SW480 (cell line): ENCODE data around the gene OLFML2A.
A peak's percentile ranks its signal among the peaks of the same experiment; 100 is the strongest.

ENCODE experiments used
- DNase-seq: peaks from one replicate; pipeline ENCODE4 v3.0.0-alpha.2; 2016; ENCODE audit warnings: low spot score

The OLFML2A gene

DNA sequence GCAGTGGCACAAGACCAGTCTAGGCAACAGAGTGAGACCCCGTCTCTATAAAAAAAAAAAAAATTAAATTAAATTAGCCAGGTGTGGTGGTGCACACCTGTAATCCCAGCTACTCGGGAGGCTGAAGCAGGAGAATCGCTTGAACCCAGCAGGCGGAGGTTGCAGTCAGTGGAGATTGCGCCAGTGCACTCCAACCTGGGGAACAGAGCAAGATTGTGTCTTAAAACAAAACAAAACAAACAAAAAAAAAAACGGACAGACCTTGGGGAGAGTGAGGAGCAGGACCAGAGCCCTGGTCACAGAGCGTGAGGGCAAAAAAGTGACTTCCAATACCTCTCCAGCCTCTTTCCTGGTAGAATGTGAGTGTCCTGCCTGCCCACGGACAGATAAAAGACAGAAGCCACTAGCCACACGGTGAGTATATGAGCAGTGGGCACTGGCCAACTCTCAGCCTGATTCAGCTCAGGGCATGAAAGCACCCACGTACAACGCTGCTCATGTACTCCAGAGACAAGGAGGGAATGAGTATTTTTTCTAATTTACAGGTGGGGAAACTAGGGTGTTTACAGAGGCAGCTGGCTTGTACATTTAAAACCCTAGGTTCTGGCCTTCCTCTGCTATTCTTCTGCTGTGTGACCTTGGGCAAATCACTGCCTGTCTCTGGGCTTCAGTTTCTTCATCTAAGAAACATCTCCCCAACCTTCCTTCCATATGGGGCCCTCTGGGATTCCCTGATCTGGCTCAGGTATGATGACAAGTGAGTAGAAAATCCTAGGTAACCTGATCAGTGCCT lies 1.8 kb downstream of the OLFML2A start:
- no peak for DNase-seq

DNA sequence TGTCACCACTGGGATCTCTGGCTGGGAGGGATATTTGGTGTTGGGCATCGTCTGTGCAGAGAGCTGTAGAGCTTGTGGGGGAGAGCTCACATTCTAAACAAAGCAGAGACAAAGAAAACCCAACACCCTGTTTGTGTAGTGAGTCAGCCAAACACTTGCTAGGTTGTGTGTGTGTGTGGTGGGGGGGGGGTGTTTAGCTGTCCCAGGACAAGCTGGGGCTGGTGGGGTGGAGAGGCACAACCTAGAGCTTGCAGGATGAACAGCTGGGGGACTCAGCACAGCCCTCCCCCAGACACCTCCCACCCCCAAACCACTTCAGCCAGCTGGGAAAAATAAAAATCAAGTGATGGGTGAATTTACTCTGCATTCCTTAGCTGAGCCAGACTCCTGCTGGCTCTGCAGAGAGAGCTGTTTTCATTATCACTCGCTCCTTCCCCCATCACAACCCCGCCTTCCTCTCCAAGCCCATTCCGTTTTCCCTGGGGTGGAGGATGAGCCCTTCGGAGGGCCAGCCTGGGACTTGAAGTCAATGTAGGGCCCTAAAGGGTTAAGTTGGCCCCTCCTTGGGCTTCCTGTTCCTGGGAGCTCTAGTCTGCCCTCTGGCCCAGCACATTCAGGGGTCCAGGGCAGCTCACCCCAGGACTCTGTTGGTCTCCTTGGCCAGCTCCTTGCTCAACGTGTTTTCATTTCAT lies 2.6 kb downstream of the OLFML2A start:
- peak; percentile 72 for DNase-seq

DNA sequence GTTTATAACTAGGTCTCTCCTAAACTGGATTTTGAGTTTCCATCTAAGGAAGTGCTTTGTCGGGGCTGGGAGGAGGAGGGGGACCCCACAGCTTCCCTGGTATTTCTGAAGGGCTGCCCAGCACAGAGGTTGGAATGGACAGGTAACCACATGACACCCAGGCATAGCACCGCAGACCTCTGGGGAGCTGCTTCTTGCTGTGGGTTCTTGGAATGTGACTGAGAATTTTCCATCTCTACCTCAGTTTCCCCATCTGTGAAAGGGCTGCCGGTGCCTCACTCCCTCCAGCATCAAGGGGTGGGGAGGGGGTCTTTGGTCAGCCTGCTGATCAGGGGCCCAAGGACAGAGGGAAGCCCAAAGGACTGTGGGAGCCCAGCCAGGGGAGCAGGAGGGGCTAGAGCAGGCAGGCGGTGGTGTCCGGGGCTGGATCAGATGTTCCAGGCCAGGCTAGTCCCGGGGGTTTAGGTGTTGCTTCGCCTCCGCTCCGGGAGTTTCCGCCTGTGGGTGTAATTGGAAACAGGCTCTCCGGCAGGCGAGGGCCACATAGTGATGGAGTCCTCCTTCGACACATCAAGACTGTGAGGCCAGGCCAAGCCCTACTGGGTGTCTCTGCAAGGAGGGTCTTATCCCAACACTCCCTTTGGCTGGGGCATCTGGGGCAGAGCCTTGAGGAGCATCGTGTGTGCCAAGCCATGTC lies 3.3 kb downstream of the OLFML2A start:
- no peak for DNase-seq

- no peak for DNase-seq
Observed at GRCh38 chr9:124780757-124781151, 3.8 kb downstream of the OLFML2A start.

GRCh38 chr9:124781967-124782660 lies 5.2 kb downstream of the OLFML2A start:
- no peak for DNase-seq

- DNase-seq: no peak
Observed at GRCh38 chr9:124782661-124783574, 6.0 kb downstream of the OLFML2A start.

DNA sequence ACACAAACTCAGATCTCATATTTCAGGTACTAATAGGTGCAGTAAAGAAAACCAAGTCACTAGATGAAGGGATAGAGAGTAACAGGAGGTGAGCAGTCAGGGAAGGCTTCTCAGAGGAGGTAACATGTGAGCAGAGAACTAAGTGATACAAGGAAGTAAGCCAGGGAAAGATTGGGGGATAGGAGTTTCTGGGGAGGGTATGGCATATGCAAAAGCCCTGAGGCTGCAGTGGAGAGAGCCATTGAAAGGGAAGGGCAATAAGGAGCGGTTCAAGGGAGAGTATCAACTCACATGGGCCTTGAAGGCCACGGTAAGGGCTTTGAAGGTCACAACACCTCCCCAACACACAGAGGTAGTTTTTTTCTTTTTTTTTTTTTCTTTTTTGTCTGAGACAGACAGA lies 6.9 kb downstream of the OLFML2A start:
- DNase-seq: no peak

DNA sequence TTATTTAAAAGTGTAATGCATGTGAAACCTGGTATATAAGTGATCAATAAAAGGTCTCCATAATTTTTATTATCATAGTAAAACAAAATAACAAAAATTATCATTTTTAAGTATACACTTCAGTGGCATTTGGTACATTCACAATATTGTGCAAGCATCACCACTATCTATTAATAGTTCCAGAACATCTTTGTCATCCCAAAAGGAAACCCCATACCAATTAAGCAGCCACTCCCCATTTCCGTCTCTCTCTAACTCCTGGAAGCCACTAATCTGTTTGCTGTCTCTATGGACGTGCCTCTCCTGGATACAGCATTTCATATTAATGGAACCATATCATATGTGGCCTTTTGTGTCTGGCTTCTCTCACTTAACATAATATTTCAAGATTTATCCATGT lies 7.6 kb downstream of the OLFML2A start:
- DNase-seq: no peak

- no peak for DNase-seq
Observed at GRCh38 chr9:124786881-124787573, 10.1 kb downstream of the OLFML2A start.

- no peak for DNase-seq
Observed at GRCh38 chr9:124788542-124789217, 11.7 kb downstream of the OLFML2A start.

GRCh38 chr9:124789531-124789930 lies 12.6 kb downstream of the OLFML2A start:
- no peak for DNase-seq

DNA sequence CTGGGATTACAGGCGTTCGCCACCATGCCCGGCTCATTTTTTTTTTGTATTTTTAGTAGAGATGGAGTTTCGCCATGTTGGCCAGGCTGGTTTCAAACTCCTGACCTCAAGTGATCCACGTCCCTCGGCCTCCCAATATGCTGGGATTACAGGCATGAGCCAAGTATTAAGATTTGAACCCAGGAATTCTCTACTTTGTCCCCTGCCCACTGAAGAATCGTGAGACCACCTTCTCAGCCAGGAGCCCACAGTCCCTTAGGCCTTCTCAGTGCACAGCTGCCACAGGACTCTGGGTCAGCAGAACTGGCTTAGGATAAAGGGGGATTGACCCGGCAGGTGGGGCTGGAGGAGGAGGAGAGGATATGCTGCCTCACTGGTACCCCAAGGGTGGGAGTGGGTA lies 13.4 kb downstream of the OLFML2A start:
- DNase-seq: no peak

- DNase-seq: no peak
Observed at GRCh38 chr9:124790801-124791505, 14.0 kb downstream of the OLFML2A start.

GRCh38 chr9:124792257-124793014 lies 15.5 kb downstream of the OLFML2A start:
- DNase-seq: no peak

- DNase-seq: no peak
Observed at GRCh38 chr9:124793015-124793541, 16.1 kb downstream of the OLFML2A start.

DNA sequence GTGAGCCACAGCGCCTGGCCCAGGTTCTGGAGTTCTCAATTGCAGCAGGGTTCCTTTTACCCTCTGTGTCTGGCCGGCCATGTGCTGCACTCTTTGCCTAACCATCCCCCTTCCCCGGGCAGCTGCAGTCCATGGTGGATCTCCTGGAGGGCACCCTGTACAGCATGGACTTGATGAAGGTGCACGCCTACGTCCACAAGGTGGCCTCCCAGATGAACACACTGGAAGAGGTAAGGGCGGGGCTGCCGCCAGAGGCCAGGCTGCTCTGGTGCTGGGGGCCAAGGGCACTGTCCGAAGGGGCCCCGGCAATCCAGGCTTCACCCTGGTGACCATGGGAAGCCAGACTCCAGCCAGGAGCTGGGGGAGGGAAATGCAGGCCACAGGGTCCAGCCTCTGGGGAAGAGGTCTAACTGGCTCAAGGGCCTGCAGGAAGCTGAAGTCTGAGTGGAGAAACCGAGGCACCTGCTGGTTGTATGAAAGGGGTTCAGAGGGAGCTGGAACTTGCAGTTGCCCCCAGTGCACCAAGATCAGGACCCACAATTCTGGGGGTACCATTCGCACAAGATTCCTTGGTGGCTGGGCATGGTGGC lies 18.1 kb downstream of the OLFML2A start:
- peak; percentile 57 for DNase-seq

DNA sequence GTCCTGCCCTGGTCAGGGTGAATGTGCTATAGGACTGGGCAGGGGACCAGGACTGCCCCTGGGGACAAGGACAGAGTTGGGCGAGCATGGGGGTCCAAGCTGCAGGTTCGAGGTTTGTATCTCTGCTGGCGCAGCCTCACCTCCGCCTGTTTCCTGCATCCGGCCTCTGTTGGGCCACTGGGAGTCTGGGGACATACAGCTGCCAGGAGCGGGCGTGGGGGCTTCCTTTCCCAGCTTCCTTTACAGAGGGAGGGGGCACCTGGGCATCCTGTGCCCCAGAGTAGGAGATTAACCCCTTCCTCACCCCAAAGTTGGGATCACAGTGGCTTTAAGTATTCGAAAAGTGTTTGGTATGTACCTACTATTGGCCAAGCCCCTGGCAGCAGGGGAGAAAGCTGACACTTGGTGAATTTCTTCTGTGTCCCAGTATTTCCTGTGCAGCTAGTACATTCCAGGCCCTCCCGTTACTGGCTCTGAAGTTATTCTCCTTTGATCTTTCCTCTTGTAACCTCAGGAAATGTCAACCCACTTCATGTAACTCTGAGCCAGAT lies 19.0 kb downstream of the OLFML2A start:
- peak; percentile 67 for DNase-seq
